HG03064 (cell line): ENCODE results near the gene MATN1.
"Not testable (repeated sequence)": the region's sequence is repeated elsewhere in the genome, so short reads cannot be mapped to it uniquely, and the experiment has no call there.

Source experiments
- ATAC-seq: cut with Tn5 transposase; IDR thresholded peaks from one replicate; pipeline ENCODE4 v1.9.1; 2021; ENCODE audit warnings: low read depth; ENCODE audit not compliant: unreplicated experiment

MATN1 gene

GRCh38 chr1:30702823-30703222 lies 20.6 kb downstream of the MATN1 start:
- no peak for ATAC-seq

- ATAC-seq = no peak
These were observed 22.1 kb downstream of the MATN1 start for GRCh38 chr1:30701258-30701633.

DNA sequence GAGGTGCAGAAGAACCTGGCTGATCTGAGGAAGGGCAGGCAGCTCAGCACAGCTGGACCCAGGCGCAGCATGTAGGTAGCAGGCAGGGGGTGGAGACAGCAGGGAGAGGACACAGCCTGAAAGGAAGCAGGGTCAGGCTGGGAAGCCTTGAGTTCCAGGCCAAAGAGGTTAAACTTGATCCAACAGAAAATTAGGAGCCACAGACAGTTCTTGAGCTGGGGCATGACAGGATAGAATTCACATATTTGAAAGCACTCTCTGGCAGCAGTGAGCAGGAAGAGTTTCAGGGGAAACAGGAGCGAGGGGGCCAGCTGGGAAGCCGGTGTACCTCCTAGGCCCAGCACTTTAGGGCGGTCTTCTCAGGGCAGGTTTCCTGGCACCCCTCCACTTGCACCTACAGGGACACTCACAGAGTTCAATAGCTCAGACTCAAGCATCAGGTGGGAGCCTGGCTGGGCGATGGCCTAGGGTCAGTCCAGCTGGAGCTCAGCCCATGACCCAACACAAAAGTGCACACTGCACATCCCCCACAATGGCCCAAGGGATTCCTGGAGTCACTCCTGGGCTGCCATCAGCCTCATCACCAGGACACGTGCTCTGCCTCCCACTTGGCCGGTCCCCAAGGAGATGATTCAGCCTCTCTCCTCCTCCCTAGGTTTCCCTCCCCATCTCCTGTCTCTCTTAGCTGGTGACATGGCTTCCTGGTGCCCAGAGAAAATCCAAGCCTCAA lies 22.7 kb downstream of the MATN1 start:
- no peak for ATAC-seq

DNA sequence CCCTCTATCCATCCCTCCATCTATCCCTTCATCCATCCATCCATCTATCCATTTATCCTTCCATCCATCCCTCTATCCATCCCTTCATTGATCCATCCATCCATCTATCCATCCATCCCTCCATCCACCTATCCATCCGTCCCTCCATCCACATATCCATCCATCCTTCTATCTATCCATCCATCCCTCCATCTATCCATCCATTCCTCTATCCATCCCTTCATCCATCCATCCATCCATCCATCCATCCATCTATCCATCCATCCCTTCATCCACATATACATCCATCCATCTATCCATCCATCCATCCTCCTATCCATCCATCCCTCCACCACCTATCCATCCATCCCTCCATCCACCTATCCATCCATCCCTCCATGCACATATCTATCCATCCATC lies 23.6 kb downstream of the MATN1 start:
- no peak for ATAC-seq

DNA sequence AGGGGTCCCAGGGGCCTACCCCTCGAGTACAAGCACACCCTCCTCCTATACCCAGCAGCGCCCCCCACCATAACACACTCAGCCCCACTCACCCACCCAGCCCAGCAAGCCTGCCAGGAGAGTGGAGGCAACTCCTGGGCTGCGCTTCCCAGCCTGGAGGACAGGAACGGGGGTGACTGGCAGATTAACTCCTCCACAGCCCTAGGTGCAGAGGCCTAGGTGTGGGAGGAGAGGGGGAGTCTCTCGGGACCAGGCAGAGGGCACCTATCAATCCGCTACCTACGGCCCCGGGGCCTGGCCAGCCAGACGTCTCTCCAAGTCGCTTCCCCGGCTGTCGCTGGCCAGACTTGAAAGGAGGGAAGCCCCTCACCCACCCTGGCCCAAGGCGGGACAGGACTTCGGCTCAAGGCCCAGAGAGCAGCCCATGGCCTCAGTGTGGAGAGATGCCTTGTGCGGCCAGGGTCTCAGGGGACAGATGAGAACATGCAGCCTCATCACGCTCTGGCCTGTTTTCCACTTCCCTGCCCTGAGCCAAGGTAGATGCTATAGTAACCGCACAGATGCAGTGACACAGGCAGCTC lies 24.9 kb downstream of the MATN1 start:
- no peak for ATAC-seq

DNA sequence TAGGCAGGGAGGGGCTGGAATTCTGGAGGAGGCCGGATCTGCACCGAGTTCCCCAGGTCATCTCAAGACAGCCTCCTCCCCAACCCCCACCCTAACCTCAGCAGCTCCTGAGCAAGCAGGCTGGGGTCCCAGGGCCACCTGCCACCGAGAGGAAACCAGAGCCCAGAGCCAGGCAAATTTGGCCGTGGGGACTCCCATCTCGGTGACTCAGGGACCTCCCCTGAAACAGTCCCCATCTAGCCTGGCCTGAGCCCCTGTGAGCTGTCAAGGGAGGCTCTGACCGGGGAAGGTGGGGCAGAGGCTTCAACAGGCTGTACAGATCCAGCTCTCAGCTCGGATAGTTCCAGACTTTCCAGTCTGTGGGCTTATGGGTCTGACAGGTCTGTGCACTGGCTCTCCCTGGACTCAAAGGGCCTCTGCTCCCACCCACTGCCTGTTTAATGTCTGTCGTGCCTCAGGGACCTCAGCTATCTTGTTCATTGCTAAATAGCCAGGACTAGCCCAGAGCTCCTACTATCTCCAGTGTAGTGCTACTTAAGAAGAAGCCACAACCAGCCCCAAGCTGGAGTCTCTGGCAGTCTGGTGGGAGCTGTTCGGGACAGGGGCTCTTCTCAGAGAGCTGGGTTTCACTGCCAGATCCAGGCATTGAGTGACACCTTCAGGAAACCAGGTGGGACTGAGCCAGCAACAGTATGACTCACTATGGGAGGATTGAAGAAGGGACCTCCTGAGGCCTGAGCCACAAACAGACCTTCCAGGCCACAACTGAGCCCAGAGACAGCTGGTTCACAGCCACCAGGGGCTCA lies 25.6 kb downstream of the MATN1 start:
- ATAC-seq = no peak

- ATAC-seq = no peak
These were observed 26.6 kb downstream of the MATN1 start for GRCh38 chr1:30696831-30697230.

DNA sequence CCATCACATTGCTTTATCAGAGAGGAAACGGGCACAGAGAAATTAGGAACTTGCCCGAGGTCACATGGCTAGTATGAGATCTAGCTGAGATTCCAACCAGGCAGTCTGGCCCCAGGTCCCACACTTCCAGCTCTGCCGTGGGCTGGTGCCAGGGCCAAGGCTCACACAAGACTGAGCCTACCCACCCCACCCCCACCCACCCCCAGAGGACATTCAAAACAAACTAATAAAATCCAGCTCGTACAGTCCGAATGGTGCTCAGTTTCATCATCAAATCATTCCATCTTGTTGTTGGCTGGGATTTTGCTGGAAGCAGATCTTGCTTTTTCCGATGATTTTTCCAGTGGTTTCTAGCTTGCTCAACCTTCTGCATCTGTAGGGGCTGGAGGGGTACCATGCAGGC lies 27.9 kb downstream of the MATN1 start:
- ATAC-seq = no peak

DNA sequence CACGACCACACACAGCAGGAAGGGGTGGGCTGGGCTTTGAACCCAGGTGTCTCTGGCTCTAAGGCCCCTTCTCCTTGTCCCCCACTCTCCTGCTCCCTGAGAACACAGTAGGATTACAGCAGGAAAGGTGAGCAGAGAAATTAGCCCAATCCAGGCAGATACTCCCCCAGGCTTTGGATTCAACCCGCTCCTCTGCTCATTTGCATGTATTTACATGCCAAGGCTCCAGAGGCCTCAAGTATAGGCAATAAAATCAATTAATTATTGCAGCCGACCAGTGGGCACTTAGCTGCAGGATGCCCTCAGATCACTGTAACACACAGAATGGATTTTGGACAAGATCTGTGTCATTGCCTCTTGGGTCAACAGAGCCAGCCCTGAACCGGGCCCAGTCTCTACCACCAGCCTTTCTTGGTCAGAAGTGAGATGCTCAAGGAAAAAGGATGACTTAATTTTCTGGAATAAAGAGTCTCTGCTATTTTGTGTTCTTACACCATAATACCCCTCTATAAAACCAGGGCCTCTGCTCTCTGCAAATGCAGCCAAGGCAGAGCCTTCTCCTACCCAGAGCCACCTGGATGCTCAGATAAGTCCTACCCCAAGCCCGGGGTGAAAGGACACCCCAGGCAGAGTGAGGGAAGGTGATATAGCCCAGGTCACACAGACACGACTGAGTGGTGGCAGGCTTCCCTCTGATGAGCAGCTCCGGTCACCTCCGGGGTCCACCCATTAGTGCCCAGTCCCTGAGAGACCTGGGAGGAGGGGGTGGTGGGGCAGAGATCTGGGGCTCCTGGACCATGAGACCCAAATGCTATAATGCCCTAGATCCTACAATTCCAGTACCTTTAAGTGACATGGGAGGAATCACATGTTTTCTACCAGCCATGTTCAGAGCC lies 28.9 kb downstream of the MATN1 start:
- ATAC-seq = no peak

- no peak for ATAC-seq
These were observed 29.6 kb downstream of the MATN1 start for GRCh38 chr1:30693822-30694221.

- no peak for ATAC-seq
These were observed 30.0 kb downstream of the MATN1 start for GRCh38 chr1:30693366-30693765.

GRCh38 chr1:30692948-30693301 lies 30.5 kb downstream of the MATN1 start:
- no peak for ATAC-seq

- ATAC-seq = no peak
These were observed 31.0 kb downstream of the MATN1 start for GRCh38 chr1:30692201-30692947.

GRCh38 chr1:30691480-30691879 lies 31.9 kb downstream of the MATN1 start:
- no peak for ATAC-seq

- ATAC-seq = no peak
These were observed 33.3 kb downstream of the MATN1 start for GRCh38 chr1:30689901-30690645.

- no peak for ATAC-seq
These were observed 34.2 kb downstream of the MATN1 start for GRCh38 chr1:30688920-30689794.

DNA sequence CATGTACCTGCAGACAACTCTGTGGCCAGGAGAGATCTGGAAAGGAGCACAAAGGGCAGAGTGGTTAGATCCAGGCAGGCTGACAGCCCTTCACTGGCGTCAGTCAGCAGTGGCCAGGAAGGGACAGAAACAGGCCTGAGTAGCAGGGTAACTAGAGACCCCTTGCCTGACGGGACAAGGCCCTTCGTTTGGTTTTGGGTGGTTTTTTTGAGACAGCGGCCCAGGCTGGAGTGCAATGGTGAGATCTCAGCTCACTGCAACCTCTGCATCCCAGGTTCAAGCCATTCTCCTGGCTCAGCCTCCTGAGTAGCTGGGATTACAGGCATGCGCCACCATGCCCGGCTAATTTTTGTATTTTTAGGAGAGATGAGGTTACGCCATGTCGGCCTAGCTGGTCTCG lies 34.9 kb downstream of the MATN1 start:
- not testable (repeated sequence) for ATAC-seq

DNA sequence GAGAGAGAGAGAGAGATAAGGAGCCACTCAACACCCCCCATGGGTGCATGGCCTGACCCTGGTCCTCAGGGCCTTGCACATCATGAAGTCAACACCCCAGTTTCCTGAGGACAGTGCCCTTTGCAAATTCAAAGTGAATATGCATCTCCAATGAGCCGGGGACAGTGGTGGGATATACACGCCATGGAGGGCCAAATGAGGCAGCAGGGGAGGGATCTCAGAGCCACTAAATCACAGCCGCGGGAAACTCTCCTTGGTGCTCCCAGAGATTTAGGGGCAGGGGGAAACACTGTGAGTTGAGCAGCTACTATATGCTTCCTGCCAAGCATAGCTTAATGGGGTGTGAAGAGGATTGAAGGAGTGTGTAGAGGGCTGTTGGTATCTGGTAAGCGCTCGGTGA lies 35.5 kb downstream of the MATN1 start:
- no peak for ATAC-seq
